ENCODE results near the gene CDYL2. TPM values are rescaled to one million over a fixed set of nuclear protein-coding genes. Genes with fewer than 3 reads are reported as not detected.

Gene CDYL2
- total and polyA plus RNA-seq, 2 donors (not counting 3 experiments of a cell fraction or from before 2014, with no cell fraction given) = 7.1 to 71.3 TPM

DNA sequence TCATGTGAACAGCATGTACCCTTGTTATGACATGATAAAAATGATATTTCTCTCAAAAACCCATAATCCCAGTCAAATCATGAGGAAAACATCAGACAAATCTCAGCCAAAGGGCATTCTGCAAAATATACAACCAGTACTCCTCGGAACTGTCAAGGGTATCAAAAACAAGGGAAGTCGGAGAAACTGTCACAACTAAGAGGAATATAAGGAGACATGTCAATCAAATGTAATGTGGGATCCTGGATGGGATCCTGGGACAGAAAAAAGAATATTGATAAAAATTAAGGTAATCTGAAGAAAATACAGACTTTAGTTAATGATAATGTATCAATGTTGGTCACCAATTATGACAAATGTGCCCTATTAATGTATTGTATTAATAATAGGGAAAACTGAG, 15.6 kb upstream of the CDYL2 start:
- Histone ChIP-seq H3K9ac (replicated peaks; ENCODE audit: extremely low read depth, insufficient read depth, low read length) (no peak overlapping the region), H4K20me1 (replicated peaks; ENCODE audit: control insufficient read depth, extremely low read depth, insufficient read depth, low read length) (no peaks in the 10 kb centered on the region), H3K4me1 (ENCODE audit: control insufficient read depth, extremely low read depth, insufficient read depth, low read length) (no peaks in the 10 kb centered on the region), H3K79me2 (ENCODE audit: control insufficient read depth, insufficient read depth, low read length) (no peaks in the 10 kb centered on the region), H3K9me1 (replicated peaks; ENCODE audit: control insufficient read depth, extremely low read depth, insufficient read depth, low read length) (no peaks in the 10 kb centered on the region), H3K27ac (ENCODE audit: insufficient read depth, low read depth, low read length) (no peak overlapping the region), H3K4me2 (ENCODE audit: insufficient read depth, low read length) (no peak overlapping the region), H3K4me3 (replicated peaks in 1 of 3; ENCODE audit: insufficient read depth in 1 of 3, low read depth in 1 of 3, low read length in 3 of 3) (no peak overlapping the region), H3K36me3 (ENCODE audit: control insufficient read depth in 2 of 2, extremely low read depth in 1 of 2, insufficient read depth in 2 of 2, low read length in 2 of 2) (no peaks in the 10 kb centered on the region), H2AFZ (ENCODE audit: low read depth, low read length) (no peak overlapping the region), H3K9me3 (replicated peaks; ENCODE audit: control insufficient read depth, insufficient read depth, low read length) (no peaks in the 10 kb centered on the region), H3K27me3 (ENCODE audit: control insufficient read depth in 2 of 2, insufficient read depth in 2 of 2, low read length in 2 of 2) (no peaks in the 10 kb centered on the region)
- intact Hi-C loops (cut with micrococcal nuclease) = loop anchor here (5.0 kb wide), 1 partner anchor 278 kb away; the partner anchor contains the start of gene DYNLRB2
- FAIRE-seq (no peak), DNase-seq (ENCODE audit: low read depth, low spot score) (no peak)
- TF ChIP-seq MAX (IDR thresholded peaks at IDR 0.05; ENCODE audit: insufficient read depth, insufficient read length) = no peak
- TF ChIP-seq FOS (IDR thresholded peaks at IDR 0.05; ENCODE audit: borderline replicate concordance, insufficient read depth, low read length) = no peak
- no peak for TF ChIP-seq JUN (IDR thresholded peaks at IDR 0.05; ENCODE audit: borderline replicate concordance, insufficient read depth, insufficient read length, low read depth)
- no peak for TF ChIP-seq GATA2 (IDR thresholded peaks at IDR 0.05; ENCODE audit: insufficient read depth, insufficient read length, low read depth, low read length)
- TF ChIP-seq, protein P1, sequence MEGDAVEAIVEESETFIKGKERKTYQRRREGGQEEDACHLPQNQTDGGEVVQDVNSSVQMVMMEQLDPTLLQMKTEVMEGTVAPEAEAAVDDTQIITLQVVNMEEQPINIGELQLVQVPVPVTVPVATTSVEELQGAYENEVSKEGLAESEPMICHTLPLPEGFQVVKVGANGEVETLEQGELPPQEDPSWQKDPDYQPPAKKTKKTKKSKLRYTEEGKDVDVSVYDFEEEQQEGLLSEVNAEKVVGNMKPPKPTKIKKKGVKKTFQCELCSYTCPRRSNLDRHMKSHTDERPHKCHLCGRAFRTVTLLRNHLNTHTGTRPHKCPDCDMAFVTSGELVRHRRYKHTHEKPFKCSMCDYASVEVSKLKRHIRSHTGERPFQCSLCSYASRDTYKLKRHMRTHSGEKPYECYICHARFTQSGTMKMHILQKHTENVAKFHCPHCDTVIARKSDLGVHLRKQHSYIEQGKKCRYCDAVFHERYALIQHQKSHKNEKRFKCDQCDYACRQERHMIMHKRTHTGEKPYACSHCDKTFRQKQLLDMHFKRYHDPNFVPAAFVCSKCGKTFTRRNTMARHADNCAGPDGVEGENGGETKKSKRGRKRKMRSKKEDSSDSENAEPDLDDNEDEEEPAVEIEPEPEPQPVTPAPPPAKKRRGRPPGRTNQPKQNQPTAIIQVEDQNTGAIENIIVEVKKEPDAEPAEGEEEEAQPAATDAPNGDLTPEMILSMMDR (IDR thresholded peaks at IDR 0.05; ENCODE audit: extremely low read depth in 1 of 2, insufficient read depth in 1 of 2, low read depth in 1 of 2, low read length in 2 of 2) = no peak
- TF ChIP-seq POLR2A (IDR thresholded peaks at IDR 0.05; ENCODE audit: low read depth, low read length) = no peak
- no peak for TF ChIP-seq POLR2AphosphoS5 (IDR thresholded peaks at IDR 0.05; ENCODE audit: insufficient read depth, low read depth, low read length)
- no peak for TF ChIP-seq MYC (IDR thresholded peaks at IDR 0.05; ENCODE audit: low read depth, low read length)
- no peak for TF ChIP-seq EZH2 (IDR thresholded peaks at IDR 0.05; ENCODE audit: borderline replicate concordance, low read depth, low read length, severe bottlenecking)
- no TSS peak for BruUV-seq (replicated peaks)
- ChIA-PET CTCF (interaction anchor here (1.0 to 1.6 kb wide), 2 partner anchors 13 to 293 kb away, joined by 3 to 17 read pairs; no protein-coding TSS in a partner anchor), POLR2A (no interaction called here)
- dilution Hi-C loops (cut with MboI; ENCODE audit: extremely low pct_ligation_motif_present, low sequenced_read_pairs) = no loop called here
